H9 (cell line): ENCODE measurements around the gene TLL2. TPM values are rescaled to one million over a fixed set of nuclear protein-coding genes. Genes with fewer than 3 reads are reported as not detected.

Experiments
- DNase-seq: peaks from one replicate; pipeline ENCODE4 v3.0.0-alpha.2; 2017
- H2AFZ ChIP-seq: one replicate; pipeline ENCODE4 v1.6.1; 2013; ENCODE audit warnings: mild to moderate bottlenecking, low read length, control low read depth, moderate library complexity
- H2AK5ac ChIP-seq: 2 replicates; pipeline ENCODE4 v1.6.1; 2013; ENCODE audit warnings: low read length, control low read depth, mixed read lengths; ENCODE audit not compliant: insufficient read length
- H2BK120ac ChIP-seq: one replicate; pipeline ENCODE4 v1.6.1; 2013; ENCODE audit warnings: low read depth, mild to moderate bottlenecking, low read length, control low read depth, inconsistent platforms; ENCODE audit not compliant: poor library complexity, severe bottlenecking
- H2BK12ac ChIP-seq: 2 replicates; pipeline ENCODE4 v1.6.1; 2013; ENCODE audit warnings: low read length, control low read depth, mixed read lengths, low read depth; ENCODE audit not compliant: insufficient read length
- H2BK15ac ChIP-seq: 2 replicates; pipeline ENCODE4 v1.6.1; 2013; ENCODE audit warnings: low read depth, low read length, control low read depth
- H2BK20ac ChIP-seq: one replicate; pipeline ENCODE4 v1.6.1; 2013; ENCODE audit warnings: low read depth, mild to moderate bottlenecking, low read length, control low read depth, inconsistent platforms; ENCODE audit not compliant: poor library complexity, severe bottlenecking
- H2BK5ac ChIP-seq: 2 replicates; pipeline ENCODE4 v1.6.1; 2013; ENCODE audit warnings: low read length, control low read depth, mixed read lengths; ENCODE audit not compliant: insufficient read length
- H3K14ac ChIP-seq: 2 replicates; pipeline ENCODE4 v1.6.1; 2013; ENCODE audit warnings: low read length, control low read depth; ENCODE audit not compliant: insufficient read depth
- H3K18ac ChIP-seq: 2 replicates; pipeline ENCODE4 v1.6.1; 2013; ENCODE audit warnings: low read depth, mild to moderate bottlenecking, mixed read lengths, low read length, control low read depth; ENCODE audit not compliant: insufficient read length
- H3K23ac ChIP-seq: 2 replicates; pipeline ENCODE4 v1.6.1; 2013; ENCODE audit warnings: low read length, control low read depth, mixed read lengths, low read depth; ENCODE audit not compliant: insufficient read length
- H3K23me2 ChIP-seq: 2 replicates; pipeline ENCODE4 v1.6.1; 2013; ENCODE audit warnings: low read depth, mild to moderate bottlenecking, mixed read lengths, low read length, control low read depth; ENCODE audit not compliant: insufficient read length, poor library complexity, severe bottlenecking
- H3K27ac ChIP-seq: 2 replicates; pipeline ENCODE4 v1.5.1; 2013; ENCODE audit warnings: low read length, control low read depth, mixed read lengths, low read depth; ENCODE audit not compliant: insufficient read length
- H3K27me3 ChIP-seq: 2 replicates; pipeline ENCODE4 v1.6.1; 2013; ENCODE audit warnings: low read length, control low read depth, inconsistent platforms; ENCODE audit not compliant: insufficient read depth
- H3K4ac ChIP-seq: 2 replicates; pipeline ENCODE4 v1.6.1; 2013; ENCODE audit warnings: low read depth, mild to moderate bottlenecking, control low read depth, inconsistent platforms, low read length, moderate library complexity
- H3K4me1 ChIP-seq: 2 replicates; pipeline ENCODE4 v1.6.1; 2013; ENCODE audit warnings: low read length, control low read depth, inconsistent platforms; ENCODE audit not compliant: insufficient read depth
- H3K4me2 ChIP-seq: 2 replicates; pipeline ENCODE4 v1.6.1; 2013; ENCODE audit warnings: low read length, control low read depth, mixed read lengths; ENCODE audit not compliant: insufficient read length, insufficient read depth
- H3K56ac ChIP-seq: 2 replicates; pipeline ENCODE4 v1.6.1; 2013; ENCODE audit warnings: low read depth, mild to moderate bottlenecking, mixed read lengths, low read length, control low read depth; ENCODE audit not compliant: insufficient read length
- H3K79me1 ChIP-seq: 2 replicates; pipeline ENCODE4 v1.6.1; 2013; ENCODE audit warnings: low read depth, mild to moderate bottlenecking, moderate library complexity, low read length, control low read depth, inconsistent platforms; ENCODE audit not compliant: insufficient read depth, poor library complexity, severe bottlenecking
- H3K79me2 ChIP-seq: 2 replicates; pipeline ENCODE4 v1.6.1; 2013; ENCODE audit warnings: low read length, control low read depth, inconsistent platforms; ENCODE audit not compliant: insufficient read depth
- H3K9ac ChIP-seq: 2 replicates; pipeline ENCODE4 v1.6.1; 2013; ENCODE audit warnings: low read length, control low read depth, mixed read lengths; ENCODE audit not compliant: insufficient read length; ENCODE audit errors: extremely low read depth
- H3K9me3 ChIP-seq: one replicate; pipeline ENCODE4 v1.6.1; 2013; ENCODE audit warnings: low read depth, low read length, inconsistent platforms; ENCODE audit not compliant: control insufficient read depth
- H3T11ph ChIP-seq: one replicate; pipeline ENCODE4 v1.6.1; 2013; ENCODE audit warnings: mild to moderate bottlenecking, low read length, control low read depth, inconsistent platforms
- H4K20me1 ChIP-seq: one replicate; pipeline ENCODE4 v1.6.1; 2013; ENCODE audit not compliant: control insufficient read depth, insufficient read length, insufficient read depth
- H4K5ac ChIP-seq: 2 replicates; pipeline ENCODE4 v1.6.1; 2013; ENCODE audit warnings: low read depth, mild to moderate bottlenecking, mixed read lengths, low read length, control low read depth; ENCODE audit not compliant: insufficient read length
- H4K8ac ChIP-seq: replicated peaks from 2 replicates; pipeline ENCODE4 v1.6.1; 2013; ENCODE audit warnings: low read length, control low read depth, mixed read lengths, low read depth; ENCODE audit not compliant: insufficient read length
- H4K91ac ChIP-seq: 2 replicates; pipeline ENCODE4 v1.6.1; 2013; ENCODE audit warnings: low read depth, mild to moderate bottlenecking, moderate library complexity, mixed read lengths, low read length, control low read depth; ENCODE audit not compliant: insufficient read length
- H3K27ac Mint-ChIP-seq, 3 experiments: 2 replicates in 2 of 3; 3 replicates in 1 of 3; pipeline ENCODE4 v1.8.0; 2020 to 2021; ENCODE audit warnings: mixed read lengths in 3 of 3, mild to moderate bottlenecking in 1 of 3, moderate library complexity in 1 of 3
- H3K27me3 Mint-ChIP-seq: 2 replicates; pipeline ENCODE4 v1.8.0; 2021; ENCODE audit warnings: low read depth, mild to moderate bottlenecking, moderate library complexity, mixed read lengths
- H3K36me3 Mint-ChIP-seq, 3 experiments: 2 replicates in 2 of 3; 3 replicates in 1 of 3; pipeline ENCODE4 v1.8.0; 2020 to 2021; ENCODE audit warnings: low read depth in 3 of 3, mixed read lengths in 3 of 3; ENCODE audit not compliant: insufficient read depth in 1 of 3
- H3K4me1 Mint-ChIP-seq, 2 experiments: 2 replicates each; pipeline ENCODE4 v1.8.0; 2020; ENCODE audit warnings: mixed read lengths in 2 of 2
- H3K4me3 Mint-ChIP-seq, 2 experiments: 2 replicates in 1 of 2; 3 replicates in 1 of 2; pipeline ENCODE4 v1.8.0; 2020 to 2021; ENCODE audit warnings: mild to moderate bottlenecking in 2 of 2, mixed read lengths in 2 of 2, moderate library complexity in 1 of 2
- H3K9me3 Mint-ChIP-seq, 2 experiments: 2 replicates in 1 of 2; 3 replicates in 1 of 2; pipeline ENCODE4 v1.8.0; 2020; ENCODE audit warnings: mild to moderate bottlenecking in 2 of 2, mixed read lengths in 2 of 2, moderate library complexity in 1 of 2
- WGBS: extraction: QIAGEN DNeasy Blood & Tissue Kit; methylation state at CpG from one replicate; pipeline ENCODE4 v1.1.7; 2013; ENCODE audit warnings: missing lambda C conversion rate, low lambda C conversion rate, mixed read lengths; ENCODE audit not compliant: insufficient read length; ENCODE audit errors: extremely low coverage; 5-methylcytosine and 5-hydroxymethylcytosine counted together
- total RNA-seq: library from RNA; stranded (reverse); gene quantifications from 2 replicates; pipeline ENCODE4 v1.2.1, GENCODE V29; 2021
- TF ChIP-seq, protein P1 (sequence below): fragments of 200-600 bp; sonication (generic); conservative IDR thresholded peaks from 3 replicates; pipeline ENCODE4 v1.8.0; 2021; ENCODE audit warnings: antibody characterized with exemption, mild to moderate bottlenecking

Gene TLL2
- total RNA-seq, 1 experiment from 2014 or later, result 1.4 TPM

DNA sequence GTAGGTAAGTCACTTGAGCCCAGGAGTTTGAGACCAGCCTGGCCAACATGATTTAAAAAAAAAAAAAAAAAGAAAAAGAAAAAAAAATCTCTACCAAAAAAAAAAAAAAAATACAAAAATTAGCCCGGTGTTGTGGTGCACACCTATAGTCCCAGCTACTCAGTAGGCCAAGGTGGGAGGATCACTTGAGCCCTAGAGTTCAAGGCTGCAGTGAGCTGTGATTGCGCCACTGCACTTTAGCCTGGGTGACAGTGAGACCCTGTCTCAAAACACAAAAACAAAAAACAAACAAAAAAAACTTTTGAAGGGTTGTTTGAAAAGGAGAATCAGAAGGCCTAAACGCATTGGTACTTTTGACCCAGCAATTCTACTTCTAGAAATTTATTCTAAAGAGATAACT, 13.7 kb downstream of the TLL2 start:
- H3K4me3 Mint-ChIP-seq, result no peak overlapping the region
- no peak overlapping the region for H3K14ac ChIP-seq
- H2BK15ac ChIP-seq, result no peak overlapping the region
- H3K36me3 Mint-ChIP-seq, result no peaks in the 10 kb centered on the region
- no peak overlapping the region for H3K27ac Mint-ChIP-seq
- no peaks in the 10 kb centered on the region for H3K9me3 ChIP-seq
- H3K4me1 ChIP-seq, result no peaks in the 10 kb centered on the region
- H3K27me3 Mint-ChIP-seq, result peaks cover 13% of the 10 kb centered on the region
- TF ChIP-seq, protein P1, sequence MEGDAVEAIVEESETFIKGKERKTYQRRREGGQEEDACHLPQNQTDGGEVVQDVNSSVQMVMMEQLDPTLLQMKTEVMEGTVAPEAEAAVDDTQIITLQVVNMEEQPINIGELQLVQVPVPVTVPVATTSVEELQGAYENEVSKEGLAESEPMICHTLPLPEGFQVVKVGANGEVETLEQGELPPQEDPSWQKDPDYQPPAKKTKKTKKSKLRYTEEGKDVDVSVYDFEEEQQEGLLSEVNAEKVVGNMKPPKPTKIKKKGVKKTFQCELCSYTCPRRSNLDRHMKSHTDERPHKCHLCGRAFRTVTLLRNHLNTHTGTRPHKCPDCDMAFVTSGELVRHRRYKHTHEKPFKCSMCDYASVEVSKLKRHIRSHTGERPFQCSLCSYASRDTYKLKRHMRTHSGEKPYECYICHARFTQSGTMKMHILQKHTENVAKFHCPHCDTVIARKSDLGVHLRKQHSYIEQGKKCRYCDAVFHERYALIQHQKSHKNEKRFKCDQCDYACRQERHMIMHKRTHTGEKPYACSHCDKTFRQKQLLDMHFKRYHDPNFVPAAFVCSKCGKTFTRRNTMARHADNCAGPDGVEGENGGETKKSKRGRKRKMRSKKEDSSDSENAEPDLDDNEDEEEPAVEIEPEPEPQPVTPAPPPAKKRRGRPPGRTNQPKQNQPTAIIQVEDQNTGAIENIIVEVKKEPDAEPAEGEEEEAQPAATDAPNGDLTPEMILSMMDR, result no peak
- H3T11ph ChIP-seq, result no peak overlapping the region
- DNase-seq, result no peak
- H2BK20ac ChIP-seq, result no peak overlapping the region
- no peak overlapping the region for H2AK5ac ChIP-seq
- H3K27me3 ChIP-seq, result no peaks in the 10 kb centered on the region
- H4K20me1 ChIP-seq, result no peaks in the 10 kb centered on the region
- H3K27ac ChIP-seq, result no peak overlapping the region
- no peak overlapping the region for H3K56ac ChIP-seq
- WGBS, result no CpG with 5 or more reads among the region's 3 CpGs
- peaks cover 6 to 17% of the 10 kb centered on the region in 2 experiments for H3K4me1 Mint-ChIP-seq
- no peak overlapping the region for H4K91ac ChIP-seq
- no peak overlapping the region for H2BK5ac ChIP-seq
- H3K23ac ChIP-seq, result no peak overlapping the region
- no peak overlapping the region for H2BK120ac ChIP-seq
- H3K79me2 ChIP-seq, result no peaks in the 10 kb centered on the region
- H3K9me3 Mint-ChIP-seq, result no peaks in the 10 kb centered on the region
- H4K8ac ChIP-seq, result no peak overlapping the region
- H3K4me2 ChIP-seq, result no peak overlapping the region
- no peaks in the 10 kb centered on the region for H3K23me2 ChIP-seq
- H3K4ac ChIP-seq, result no peak overlapping the region
- no peak overlapping the region for H2AFZ ChIP-seq
- H3K9ac ChIP-seq, result no peak overlapping the region
- H3K79me1 ChIP-seq, result no peaks in the 10 kb centered on the region
- H3K18ac ChIP-seq, result no peak overlapping the region
- H4K5ac ChIP-seq, result no peak overlapping the region
- H2BK12ac ChIP-seq, result no peak overlapping the region
